Right forelimb (tissue), 1 donor: ENCODE results near the gene MYG1.
A peak's percentile ranks its signal among the peaks of the same experiment; 100 is the strongest.
"Not testable (repeated sequence)": the region's sequence is repeated elsewhere in the genome, so short reads cannot be mapped to it uniquely, and the experiment has no call there.

Source experiments
- DNase-seq: peaks from one replicate; pipeline ENCODE4 v3.0.0-alpha.2; 2018

MYG1 gene

GRCh38 chr12:53330671-53331070, 31.2 kb downstream of the MYG1 start:
- no peak for DNase-seq

- DNase-seq: not testable (repeated sequence)
These were observed 32.8 kb downstream of the MYG1 start for GRCh38 chr12:53332339-53332738.

- DNase-seq: no peak
These were observed 33.2 kb downstream of the MYG1 start for GRCh38 chr12:53332744-53333143.

- DNase-seq: no peak
These were observed 33.8 kb downstream of the MYG1 start for GRCh38 chr12:53333289-53333688.

DNA sequence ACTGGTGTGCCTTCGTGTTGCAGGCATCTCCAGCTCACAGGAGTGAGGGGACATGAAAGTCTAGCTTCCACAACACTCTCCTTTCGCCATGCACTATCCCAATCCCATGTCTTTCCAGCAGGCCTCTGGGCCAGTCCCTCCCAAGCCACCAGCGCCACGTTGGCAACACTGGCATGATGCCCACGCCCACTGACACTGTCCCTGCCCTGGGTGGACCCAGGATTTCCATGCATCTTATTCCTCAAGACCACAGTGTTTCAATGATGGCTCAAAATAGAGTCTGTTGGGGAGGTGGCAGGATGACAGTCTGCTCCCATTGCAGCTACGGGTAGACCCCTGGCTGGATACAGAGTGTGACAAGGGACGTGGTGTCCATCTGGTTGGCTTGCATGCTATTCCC, 34.4 kb downstream of the MYG1 start:
- no peak for DNase-seq

DNA sequence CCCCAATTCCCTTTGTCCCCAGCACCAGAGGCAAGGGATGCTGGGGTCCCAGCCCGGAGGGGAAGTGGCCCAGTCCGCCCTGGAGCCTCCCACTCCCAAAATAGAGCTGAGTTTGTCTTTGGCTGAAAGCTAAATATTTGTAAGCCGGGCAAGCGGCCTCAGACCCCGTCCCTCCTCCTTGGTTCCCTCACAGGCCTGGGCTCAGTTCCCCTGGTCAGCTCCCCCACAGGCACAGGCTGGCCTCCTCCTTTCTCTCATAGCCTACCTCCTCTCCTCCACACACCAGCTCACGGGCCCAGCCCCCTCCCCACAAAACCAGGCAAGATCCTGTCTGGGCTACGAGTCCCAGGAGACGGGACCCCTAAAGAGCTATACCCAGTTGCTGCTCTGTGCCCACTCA, 35.3 kb downstream of the MYG1 start:
- DNase-seq: no peak

DNA sequence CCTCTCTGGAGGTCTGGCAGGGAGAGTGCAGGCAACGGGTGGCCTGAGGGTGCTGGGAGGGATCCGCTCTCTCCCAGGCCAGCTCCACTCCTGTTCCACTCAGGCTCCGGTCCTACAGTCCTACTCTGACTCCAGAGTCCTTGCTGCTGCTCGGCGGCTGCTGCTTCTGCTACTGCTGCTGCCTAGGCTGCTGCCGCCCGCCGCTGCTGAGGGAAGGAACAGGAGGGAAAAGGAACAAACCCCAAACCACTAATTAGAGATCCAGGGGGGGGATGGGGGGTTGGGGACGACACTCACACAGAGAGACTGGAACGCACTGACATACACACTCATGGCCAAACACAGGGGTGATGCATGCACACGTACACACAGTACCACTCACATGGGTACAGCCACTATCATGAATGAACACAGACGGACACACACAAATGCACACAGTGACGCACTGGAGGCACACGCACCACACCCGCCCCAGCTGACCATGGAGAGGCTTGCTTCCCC, 36.7 kb downstream of the MYG1 start, which contains the start of gene SP7:
Gene SP7 (minus strand): TSS at position 174 of the 501 bp plus-strand sequence. CDS start 708 bp downstream, outside the sequence.
- DNase-seq: no peak

DNA sequence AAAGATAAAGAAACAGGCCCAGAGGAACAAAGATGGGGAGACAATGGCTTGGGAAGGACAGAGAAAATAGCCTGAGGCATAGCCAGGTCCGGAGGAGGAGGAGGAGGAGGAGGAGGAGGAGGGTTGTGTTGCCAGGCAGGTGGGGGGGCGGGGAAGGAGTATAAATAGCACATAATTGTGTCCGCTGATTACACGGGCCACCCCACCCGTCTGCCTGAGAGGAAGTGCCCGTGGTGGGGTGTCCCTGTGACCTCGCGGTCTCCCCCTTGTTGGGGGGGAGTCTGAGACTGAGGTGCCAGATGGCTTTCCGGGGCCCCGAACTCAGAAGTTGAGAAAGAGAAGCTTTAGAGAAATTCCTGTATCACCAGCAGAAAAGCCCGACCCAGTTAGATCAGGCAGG, 38.5 kb downstream of the MYG1 start:
- no peak for DNase-seq

DNA sequence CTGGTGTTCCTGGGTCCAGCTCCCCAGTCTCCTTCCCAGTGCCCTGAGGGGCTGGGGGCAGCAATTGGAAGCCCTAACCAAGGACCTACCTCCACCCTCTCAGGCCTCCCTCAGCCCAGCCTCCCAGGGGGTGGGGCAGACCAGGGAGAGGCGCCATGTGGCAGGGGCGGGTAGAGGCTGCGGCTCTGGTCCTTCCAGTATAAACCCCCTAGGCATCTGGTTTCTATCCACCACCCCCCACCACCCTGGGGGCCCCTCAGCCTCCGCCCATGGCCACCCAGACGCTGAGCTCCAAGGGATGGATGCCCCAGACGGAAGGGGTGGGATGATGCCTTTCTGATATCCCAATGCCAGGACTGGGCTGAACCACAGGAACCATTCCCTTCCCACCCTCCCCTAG, 39.4 kb downstream of the MYG1 start:
- no peak for DNase-seq

GRCh38 chr12:53340398-53340797, 40.9 kb downstream of the MYG1 start:
- DNase-seq: no peak

DNA sequence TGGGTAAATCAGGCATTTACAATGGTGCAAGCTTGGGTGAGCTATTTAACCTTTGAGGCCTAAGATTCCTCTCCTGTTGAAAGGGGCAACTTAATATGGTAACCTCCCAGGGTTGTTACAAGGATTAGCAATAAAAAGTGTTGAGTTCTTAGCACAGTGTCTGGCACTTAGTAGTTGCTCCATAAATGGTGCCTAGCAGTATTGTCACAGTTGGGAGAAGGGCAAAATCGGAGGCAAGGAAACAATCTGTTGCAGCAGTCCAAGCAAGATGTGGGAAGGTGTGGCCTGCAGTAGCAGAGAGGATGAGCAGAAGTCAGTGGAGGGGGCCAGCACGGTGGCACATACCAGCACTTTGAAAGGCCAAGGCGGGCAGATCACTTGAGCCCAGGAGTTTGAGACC, 44.0 kb downstream of the MYG1 start:
- no peak for DNase-seq

DNA sequence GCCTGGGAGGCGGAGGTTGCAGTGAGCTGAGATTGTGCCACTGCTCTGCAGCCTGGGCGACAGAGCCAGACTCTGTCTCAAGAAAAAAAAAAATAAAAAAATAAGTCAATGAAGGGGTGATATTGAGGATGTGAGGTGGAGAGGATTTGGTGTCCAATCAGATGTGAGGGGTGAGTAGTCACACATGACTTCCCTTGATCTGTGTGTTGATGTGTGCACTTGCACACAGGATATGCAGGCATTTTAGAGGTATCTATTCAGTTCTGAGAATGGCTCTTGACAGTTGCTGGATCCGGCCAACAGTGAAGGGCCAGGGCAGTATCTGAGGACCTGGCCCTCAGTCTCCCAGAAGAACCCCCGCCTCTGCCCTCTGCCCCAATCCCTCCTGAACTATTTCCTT, 44.5 kb downstream of the MYG1 start:
- DNase-seq: no peak

DNA sequence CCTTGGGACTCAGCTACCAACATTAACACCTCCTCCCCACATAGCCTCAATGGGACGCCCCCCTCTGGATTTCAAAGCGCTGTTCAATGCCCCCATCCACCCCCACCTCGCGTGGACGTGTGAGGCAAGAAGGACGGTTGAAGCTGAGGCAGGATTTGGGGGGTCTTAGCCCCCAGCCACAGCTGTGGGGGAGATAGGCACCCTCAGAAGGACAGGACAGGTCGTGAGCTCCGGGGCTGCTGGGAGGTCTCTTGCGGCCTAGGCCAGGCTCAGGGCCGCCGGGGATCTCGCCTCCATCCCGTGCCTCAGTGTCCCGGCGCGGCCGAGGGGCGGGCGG, 45.0 kb downstream of the MYG1 start:
- DNase-seq: no peak

DNA sequence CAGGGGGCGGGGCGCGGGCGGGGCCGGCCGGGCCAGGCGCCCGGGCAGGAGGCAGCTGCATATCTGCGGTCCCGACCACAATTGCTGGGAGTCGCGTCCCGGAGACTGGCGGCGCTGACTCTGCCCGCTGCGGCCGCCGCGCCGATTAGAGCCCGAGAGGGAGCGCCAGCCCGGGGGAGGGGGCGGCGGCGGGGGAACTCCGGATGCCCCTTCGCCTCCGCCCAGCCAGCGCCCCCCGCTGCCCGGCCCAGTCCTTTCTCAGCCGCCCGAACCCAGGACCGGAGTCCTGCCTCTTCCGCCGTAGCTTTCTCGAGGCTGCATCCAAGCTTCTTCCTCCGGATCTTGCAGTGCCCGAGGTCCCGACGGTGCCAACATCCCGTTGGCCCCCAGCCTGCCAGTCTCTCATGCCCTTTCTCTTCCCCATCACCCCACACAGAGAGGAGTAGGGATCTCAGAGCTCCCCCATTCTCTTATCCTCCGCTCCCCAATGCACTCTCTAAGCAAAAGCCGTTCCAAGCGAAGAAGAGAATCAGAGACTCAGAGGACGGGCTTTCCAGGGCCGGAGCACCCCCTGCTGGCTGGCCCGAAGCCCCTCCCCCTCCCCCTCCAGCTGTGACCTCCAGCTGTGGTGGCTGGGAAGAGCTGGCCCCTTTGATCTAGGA, 45.5 kb downstream of the MYG1 start:
- peak; percentile 90 for DNase-seq

DNA sequence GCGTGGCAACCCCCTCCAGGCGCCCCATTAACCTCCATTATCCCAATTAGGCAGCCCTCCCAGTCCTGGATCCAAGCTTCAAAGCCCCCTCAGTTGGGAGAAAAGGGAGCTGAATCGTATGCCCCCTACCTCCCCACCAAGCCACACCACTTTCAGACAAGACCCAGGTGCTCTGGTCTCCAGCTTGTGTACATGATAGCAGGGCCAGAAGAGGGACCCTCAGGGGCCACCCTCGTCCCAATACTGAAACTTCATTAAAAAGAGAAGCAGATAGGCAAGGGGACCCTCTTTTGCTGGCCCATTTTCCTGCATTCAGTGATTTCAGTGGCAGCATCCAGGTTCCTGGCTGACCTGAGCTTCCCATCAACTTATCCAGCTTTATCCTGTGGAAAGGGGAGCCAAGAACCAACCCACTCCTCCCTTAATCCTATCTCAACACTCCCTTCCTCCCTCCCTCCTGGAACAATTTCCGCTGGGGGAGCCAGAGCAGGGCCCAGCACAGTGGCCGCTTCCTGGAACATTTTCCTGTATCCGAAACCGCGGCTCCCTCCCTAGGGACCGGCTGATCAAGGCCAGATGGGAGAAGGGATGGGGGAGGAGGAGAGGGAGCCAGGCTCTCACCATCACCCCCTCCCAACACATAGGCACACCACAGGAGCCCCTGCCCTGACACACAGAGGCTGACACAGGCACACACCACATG, 46.1 kb downstream of the MYG1 start:
- DNase-seq: peak; percentile 77

GRCh38 chr12:53346491-53346890, 47.0 kb downstream of the MYG1 start:
- DNase-seq: no peak

GRCh38 chr12:53347905-53348304, 48.4 kb downstream of the MYG1 start:
- no peak for DNase-seq

DNA sequence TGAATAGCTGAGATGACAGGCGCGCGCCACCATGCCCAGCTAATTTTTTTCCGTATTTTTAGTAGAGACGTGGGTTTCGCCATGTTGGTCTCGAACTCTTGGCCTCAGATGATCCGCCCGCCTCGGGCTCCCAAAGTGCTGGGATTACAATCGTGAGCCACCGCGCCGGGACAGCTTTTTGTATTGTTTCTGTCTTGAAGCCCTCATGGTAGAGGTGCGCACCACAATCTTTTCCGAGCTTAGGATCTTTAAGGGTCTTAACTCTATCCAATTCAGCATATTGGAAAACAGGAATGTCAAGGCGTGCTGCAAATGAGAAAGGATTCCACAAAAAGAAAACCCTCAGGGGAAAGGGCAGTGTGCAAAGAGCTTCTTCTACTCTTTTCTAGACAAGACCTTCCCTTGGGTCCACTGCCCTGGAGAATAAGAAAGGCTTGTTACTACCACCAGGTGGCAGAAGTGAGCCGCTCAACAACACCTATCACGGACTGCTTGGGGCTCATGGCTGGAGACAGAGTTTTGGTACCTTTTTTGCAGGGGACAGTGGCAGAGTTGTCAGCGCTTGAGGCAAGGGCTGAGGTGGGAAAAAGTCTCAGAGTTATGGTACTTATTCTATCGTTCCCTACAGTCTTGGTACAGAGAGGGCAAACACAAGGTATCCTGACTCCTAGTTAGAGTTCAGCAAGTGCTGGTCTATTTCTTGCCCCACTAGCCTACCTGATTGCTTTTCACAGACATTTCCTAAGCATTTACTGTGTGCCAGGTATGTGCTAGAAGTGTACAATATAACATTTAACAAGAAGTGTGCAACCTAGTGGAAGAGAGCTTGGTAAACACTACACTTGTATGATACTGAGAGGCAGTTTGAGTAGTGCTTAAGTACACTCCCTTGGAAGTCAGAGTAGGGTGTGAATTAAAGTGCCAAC, 53.1 kb downstream of the MYG1 start:
- peak; percentile 87 for DNase-seq

- no peak for DNase-seq
These were observed 53.8 kb downstream of the MYG1 start for GRCh38 chr12:53353257-53353655.

GRCh38 chr12:53355121-53355520, 55.6 kb downstream of the MYG1 start:
- DNase-seq: no peak
